Testis (tissue), 3 donors: Measurements from ENCODE around the gene PANX1. TPM values are rescaled to one million over a fixed set of nuclear protein-coding genes. Genes with fewer than 3 reads are reported as not detected.

Experiments used
- DNase-seq: peaks from one replicate; pipeline ENCODE4 v3.0.0-alpha.2; 2019
- H3K27ac ChIP-seq, 2 donors: fragments of 200-600 bp; sonication (generic); one replicate each; pipeline ENCODE4 v1.5.1; 2019
- H3K27me3 ChIP-seq: fragments of 200-600 bp; sonication (generic); one replicate; pipeline ENCODE4 v1.5.1; 2019
- H3K36me3 ChIP-seq: fragments of 200-600 bp; sonication (generic); one replicate; pipeline ENCODE4 v1.5.1; 2017; ENCODE audit warnings: low read depth; ENCODE audit errors: missing control alignments
- H3K4me1 ChIP-seq: fragments of 200-600 bp; sonication (generic); one replicate; pipeline ENCODE4 v1.5.1; 2019
- H3K4me3 ChIP-seq, 2 donors: fragments of 200-600 bp; sonication (generic); one replicate each; pipeline ENCODE4 v1.5.1; 2017 to 2019
- H3K9me3 ChIP-seq: fragments of 200-600 bp; sonication (generic); one replicate; pipeline ENCODE4 v1.5.1; 2017
- CTCF ChIP-seq, 3 experiments: fragments of 450-650 bp in 2 of 3; fragments of 200-600 bp in 1 of 3; sonication (generic) in 1 of 3; IDR thresholded peaks; one replicate each; pipeline ENCODE4 v1.5.1; 2016 to 2019; ENCODE audit warnings: antibody characterized with exemption in 3 of 3, mild to moderate bottlenecking in 2 of 3, moderate library complexity in 1 of 3
- POLR2A ChIP-seq: fragments of 450-650 bp; IDR thresholded peaks from one replicate; pipeline ENCODE4 v1.6.1; 2017; ENCODE audit warnings: antibody characterized with exemption, mild to moderate bottlenecking, moderate library complexity
- WGBS, 2 donors: methylation state at CpG; one replicate each; pipeline ENCODE4 v1.1.5; 2018; 5-methylcytosine and 5-hydroxymethylcytosine counted together
- intact Hi-C: fragments of 100-400 bp; cut with DNase I; formaldehyde crosslinking; loops from one replicate; pipeline ENCODE4 v1.15.1; 2023; ENCODE audit warnings: low total_unique reads
- polyA plus RNA-seq: library from polyadenylated mRNA; stranded (reverse); fragments of 350-450 nt; fragmentation: Illumina TruSeq; extraction: RNeasy Lipid Tissue Mini Kit (QIAGEN cat#74804); gene quantifications from one replicate; pipeline ENCODE4 v1.2.3, GENCODE V29; 2014; ENCODE audit warnings: low read depth, low replicate concordance; ENCODE audit not compliant: insufficient read depth
- total RNA-seq, 2 donors: library from RNA; depleted of rRNA; stranded (reverse); fragments of >200 nt; gene quantifications; one replicate each; pipeline ENCODE4 v1.2.3, GENCODE V29; 2016

The PANX1 gene
- total and polyA plus RNA-seq, 3 donors from 2014 or later: 22.2 to 55.3 (median 42.0) TPM

- Histone ChIP-seq H3K27me3 (no peaks in the 10 kb centered on the region), H3K27ac (no peak overlapping the region), H3K9me3 (no peaks in the 10 kb centered on the region), H3K4me1 (no peaks in the 10 kb centered on the region), H3K4me3 (no peak overlapping the region), H3K36me3 (no peaks in the 10 kb centered on the region)
- 68 to 80% methylated on average over 2 of the region's 2 CpGs for WGBS, 2 donors
- intact Hi-C loops: no loop called here
- no peak for DNase-seq
- TF ChIP-seq POLR2A: no peak
- TF ChIP-seq CTCF (IDR thresholded peaks at IDR 0.05): no peak
These were observed 46.9 kb downstream of the PANX1 start for GRCh38 chr11:94175535-94175934.

- 88 to 93% methylated on average over 11 of the region's 11 CpGs for whole genome bisulfite sequencing, 2 donors
- Histone ChIP-seq H3K4me3 (no peak overlapping the region), H3K9me3 (no peaks in the 10 kb centered on the region), H3K36me3 (no peaks in the 10 kb centered on the region), H3K27me3 (no peaks in the 10 kb centered on the region), H3K27ac (no peak overlapping the region), H3K4me1 (peaks cover 10% of the 10 kb centered on the region)
- TF ChIP-seq POLR2A: no peak
- TF ChIP-seq CTCF (IDR thresholded peaks at IDR 0.05): no peak
- no peak for DNase-seq
- intact Hi-C loops: no loop called here
These were observed 49.7 kb downstream of the PANX1 start for GRCh38 chr11:94178331-94178730.

- no peak for DNase-seq
- Histone ChIP-seq H3K36me3 (no peaks in the 10 kb centered on the region), H3K27ac (no peak overlapping the region), H3K27me3 (no peaks in the 10 kb centered on the region), H3K4me1 (peaks cover 22% of the 10 kb centered on the region), H3K4me3 (no peak overlapping the region), H3K9me3 (no peaks in the 10 kb centered on the region)
- 93 to 97% methylated on average over 12 of the region's 12 CpGs for WGBS, 2 donors
- TF ChIP-seq POLR2A: no peak
- intact Hi-C loops: no loop called here
These were observed 51.1 kb downstream of the PANX1 start for GRCh38 chr11:94179696-94180095.

- H3K36me3 ChIP-seq: no peaks in the 10 kb centered on the region
- 90 to 95% methylated on average over 5 of the region's 5 CpGs for WGBS, 2 donors
- intact Hi-C loops: no loop called here
- no peak overlapping the region for H3K27ac ChIP-seq
- H3K4me1 ChIP-seq: peaks cover 22% of the 10 kb centered on the region
- DNase-seq: no peak
- TF ChIP-seq POLR2A (no peak), CTCF (IDR thresholded peaks at IDR 0.05) (no peak)
- no peaks in the 10 kb centered on the region for H3K9me3 ChIP-seq
- no peaks in the 10 kb centered on the region for H3K27me3 ChIP-seq
- H3K4me3 ChIP-seq: no peak overlapping the region
These were observed 52.9 kb downstream of the PANX1 start for GRCh38 chr11:94181526-94181925.

GRCh38 chr11:94181943-94182342 is 53.3 kb downstream of the PANX1 start:
- DNase-seq: no peak
- H3K9me3 ChIP-seq: no peaks in the 10 kb centered on the region
- peaks cover 22% of the 10 kb centered on the region for H3K4me1 ChIP-seq
- H3K27ac ChIP-seq: peak overlapping the region in 1 of 2 donors; percentile 71
- no peak for TF ChIP-seq CTCF (IDR thresholded peaks at IDR 0.05)
- no peaks in the 10 kb centered on the region for H3K36me3 ChIP-seq
- no peak overlapping the region for H3K4me3 ChIP-seq
- 86 to 88% methylated on average over 2 of the region's 2 CpGs for WGBS, 2 donors
- intact Hi-C loops: no loop called here
- H3K27me3 ChIP-seq: no peaks in the 10 kb centered on the region
